Stimulated activated CD4-positive, alpha-beta T cell treated with anti-CD3 and anti-CD28 coated beads, Interleukin-12 subunit alpha, Interleukin-12 subunit beta, amount 100 ng/mL, for 4 hours (primary cell): ENCODE results near the gene MYF5.
"Not testable (repeated sequence)": the region's sequence is repeated elsewhere in the genome, so short reads cannot be mapped to it uniquely, and the experiment has no call there.

Source experiments
- DNase-seq: peaks from one replicate; pipeline ENCODE4 v3.0.0-alpha.2; 2020

Gene MYF5

DNA sequence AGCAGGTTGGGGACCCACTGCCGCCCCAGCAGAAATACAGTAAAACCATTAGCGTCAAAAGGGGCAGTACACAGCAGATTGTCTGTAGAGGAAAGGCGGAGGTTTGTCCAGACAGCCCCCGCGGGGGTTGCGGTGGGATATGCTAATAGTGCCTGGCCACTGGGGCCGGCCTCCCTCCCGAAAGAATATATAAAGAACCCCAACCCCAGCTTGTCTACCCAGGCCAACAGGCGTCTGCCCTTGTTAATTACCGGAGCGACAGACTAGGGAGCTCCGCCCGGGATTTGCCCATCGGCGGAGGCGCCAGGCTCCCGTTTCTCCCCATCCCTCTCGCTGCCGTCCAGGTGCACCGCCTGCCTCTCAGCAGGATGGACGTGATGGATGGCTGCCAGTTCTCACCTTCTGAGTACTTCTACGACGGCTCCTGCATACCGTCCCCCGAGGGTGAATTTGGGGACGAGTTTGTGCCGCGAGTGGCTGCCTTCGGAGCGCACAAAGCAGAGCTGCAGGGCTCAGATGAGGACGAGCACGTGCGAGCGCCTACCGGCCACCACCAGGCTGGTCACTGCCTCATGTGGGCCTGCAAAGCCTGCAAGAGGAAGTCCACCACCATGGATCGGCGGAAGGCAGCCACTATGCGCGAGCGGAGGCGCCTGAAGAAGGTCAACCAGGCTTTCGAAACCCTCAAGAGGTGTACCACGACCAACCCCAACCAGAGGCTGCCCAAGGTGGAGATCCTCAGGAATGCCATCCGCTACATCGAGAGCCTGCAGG lies at the start of gene MYF5:
MYF5 (plus strand) TSS at position 217 of the 774 bp plus-strand sequence; CDS start at position 369, 152 bp downstream.
- no peak for DNase-seq

DNA sequence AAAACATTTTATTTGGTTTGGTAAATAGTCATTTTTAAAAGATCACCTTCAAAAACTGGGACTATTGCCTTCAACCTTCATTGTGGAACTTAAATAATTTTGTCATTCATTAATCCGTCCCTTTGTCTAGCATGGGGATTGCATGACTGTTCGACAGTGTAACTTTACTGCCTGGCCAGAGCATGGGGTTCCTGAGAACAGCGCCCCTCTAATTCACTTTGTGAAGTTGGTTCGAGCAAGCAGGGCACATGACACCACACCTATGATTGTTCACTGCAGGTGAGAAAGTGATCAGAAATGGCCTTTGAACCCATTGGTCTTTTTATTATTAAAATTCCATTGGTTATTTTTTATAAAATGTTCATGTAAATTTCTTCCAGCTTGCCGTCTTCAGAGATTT lies 46.5 kb upstream of the MYF5 start:
- DNase-seq = no peak

DNA sequence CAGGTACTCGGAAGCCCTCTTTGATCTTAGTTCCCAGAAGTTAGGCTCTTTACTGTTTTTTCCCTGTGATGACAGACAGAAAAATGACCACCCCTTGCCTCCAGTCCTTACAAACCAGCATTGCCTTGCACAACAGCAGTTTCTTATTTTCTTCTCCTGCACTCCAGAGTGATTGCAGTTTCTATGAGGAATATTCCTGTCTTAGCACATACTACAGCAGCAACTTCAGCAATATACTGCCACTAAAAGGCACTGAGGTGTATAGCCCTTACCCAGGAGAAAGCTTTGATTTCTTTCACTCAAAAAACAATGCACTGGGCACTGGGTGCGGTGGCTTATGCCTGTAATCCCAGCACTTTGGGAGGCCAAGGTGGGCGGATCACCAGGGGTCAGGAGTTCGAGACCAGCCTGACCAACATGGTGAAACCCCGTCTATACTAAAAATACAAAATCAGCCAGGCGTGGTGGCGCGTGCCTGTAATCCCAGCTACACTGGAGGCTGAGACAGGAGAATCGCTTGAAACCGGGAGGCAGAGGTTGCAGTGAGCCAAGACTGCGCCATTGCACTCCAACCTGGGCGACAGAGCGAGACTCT lies 40.6 kb upstream of the MYF5 start:
- not testable (repeated sequence) for DNase-seq

DNA sequence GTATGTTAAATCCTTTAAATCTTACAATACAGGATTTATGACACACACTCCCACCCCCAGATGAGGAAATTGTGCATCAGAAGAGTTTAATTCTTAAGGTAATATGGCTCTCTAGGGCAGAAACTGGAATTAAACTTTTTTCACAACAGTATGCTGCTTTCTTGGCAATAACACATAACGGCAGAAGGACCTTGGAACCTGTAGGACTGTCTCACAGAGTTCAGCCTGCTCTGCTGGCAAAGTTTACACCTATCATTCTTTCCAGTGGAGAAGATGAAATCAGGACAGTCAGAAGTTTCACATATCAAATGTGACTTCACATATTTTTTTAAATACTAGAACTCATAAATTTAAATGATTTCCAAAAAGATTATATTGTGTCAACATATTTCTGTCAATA lies 39.9 kb upstream of the MYF5 start:
- DNase-seq = no peak

DNA sequence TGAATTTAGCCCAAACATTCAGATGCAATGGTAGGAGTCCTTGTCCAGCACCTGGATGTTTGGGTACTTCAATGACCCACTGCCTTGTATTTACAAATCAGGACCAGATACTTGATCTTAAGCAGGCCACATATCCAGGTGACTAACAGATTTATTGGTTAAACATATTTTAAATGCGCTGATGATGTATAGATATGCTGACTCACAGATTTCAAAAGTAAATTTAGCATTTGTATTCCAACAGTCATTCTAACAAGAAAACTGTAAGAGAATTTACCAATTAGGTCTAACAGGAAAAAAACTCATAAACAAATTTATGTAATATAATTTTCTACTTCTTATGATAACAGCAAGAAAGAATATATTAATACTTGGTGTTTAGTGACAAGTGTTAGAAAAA lies 38.7 kb upstream of the MYF5 start:
- DNase-seq = no peak

DNA sequence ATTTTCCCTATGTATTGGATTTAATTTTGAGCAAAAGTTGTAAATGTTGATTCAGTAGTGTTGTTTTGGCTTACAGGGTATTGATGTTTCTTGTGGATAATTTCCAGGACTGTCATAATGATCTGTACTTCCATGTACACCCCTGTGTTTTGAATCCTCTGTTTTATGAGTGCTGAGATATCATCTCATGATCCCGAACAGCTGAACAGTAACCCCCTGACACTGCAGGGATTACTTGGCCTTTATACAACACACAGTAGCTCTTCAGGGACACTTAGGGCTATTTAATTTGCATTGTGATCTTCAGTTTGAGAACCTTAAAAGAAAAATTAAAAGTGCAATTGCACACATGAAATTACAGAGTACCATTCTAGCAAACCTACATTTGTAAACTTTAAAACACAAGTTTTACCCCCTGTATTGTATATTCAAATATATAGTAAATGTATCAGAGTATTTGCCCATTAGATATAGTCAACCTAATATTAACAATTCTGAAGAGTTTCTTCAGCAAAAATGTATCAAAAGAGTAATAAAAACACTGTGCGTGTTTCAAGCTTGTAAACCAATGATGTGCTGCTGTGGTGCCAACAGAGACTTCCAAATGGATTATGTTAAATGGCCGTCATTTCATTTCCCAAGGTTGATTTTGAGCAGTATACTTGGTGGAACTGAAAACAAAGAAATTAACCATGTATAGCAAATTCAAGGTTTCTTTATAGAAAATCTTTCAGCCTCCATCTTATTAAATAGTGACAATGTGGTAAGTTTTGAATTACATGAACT lies 37.2 kb upstream of the MYF5 start:
- no peak for DNase-seq

DNA sequence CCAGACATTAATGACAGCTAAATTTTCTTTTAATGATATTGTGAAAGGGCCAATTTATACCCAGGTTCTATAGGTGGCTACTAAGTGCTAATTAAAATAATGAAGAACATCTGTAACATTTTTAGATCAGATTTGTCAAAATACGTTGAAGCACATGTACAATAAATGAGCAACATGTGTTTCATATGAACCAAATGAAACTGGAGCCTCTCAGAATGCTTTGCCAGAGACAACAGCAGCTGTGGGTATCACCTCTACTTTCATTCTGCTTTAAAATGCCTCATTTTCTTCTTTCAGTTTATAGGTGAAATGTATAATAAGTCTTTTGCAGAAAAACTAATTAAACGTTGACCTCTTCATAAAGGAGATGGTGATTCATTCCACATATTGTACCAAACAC lies 35.4 kb upstream of the MYF5 start:
- no peak for DNase-seq

DNA sequence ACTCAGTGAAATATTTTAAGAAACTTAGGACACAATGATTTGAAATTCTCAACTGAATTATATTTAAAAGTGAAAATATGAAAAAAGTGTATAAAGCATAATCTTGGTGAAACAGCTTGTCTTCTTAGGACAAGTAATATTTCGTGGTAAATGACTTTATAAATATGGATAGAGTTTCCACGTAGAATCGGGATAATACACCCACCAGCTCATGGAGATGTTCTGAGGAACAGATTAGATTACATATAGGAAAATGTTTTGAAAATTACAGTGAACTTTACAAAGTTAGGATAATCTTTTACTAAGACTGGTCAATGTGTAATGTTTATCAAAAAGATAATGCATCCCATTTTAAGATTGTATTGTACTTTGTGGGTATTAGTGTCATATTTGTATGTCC lies 34.9 kb upstream of the MYF5 start:
- DNase-seq = no peak

DNA sequence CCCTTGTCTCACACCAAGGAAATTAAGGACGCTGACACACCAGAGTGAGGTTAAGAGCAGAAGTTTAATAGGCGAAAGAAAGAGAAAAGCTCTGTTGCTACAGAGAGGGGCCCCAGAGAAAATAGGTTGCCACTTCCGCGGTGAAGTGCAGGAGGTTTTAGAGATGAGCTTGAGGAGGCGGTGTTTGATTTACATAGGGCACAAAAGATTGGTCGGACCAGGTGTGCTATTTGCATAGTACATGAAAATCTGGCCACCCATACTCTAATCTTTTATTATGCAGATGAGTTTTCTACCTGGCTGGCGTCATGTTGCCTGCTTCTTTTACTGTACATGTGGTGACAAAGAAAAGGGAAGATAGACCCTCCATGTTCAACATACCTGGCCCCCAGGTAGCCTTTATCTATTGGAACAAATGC lies 32.6 kb upstream of the MYF5 start:
- DNase-seq = no peak

DNA sequence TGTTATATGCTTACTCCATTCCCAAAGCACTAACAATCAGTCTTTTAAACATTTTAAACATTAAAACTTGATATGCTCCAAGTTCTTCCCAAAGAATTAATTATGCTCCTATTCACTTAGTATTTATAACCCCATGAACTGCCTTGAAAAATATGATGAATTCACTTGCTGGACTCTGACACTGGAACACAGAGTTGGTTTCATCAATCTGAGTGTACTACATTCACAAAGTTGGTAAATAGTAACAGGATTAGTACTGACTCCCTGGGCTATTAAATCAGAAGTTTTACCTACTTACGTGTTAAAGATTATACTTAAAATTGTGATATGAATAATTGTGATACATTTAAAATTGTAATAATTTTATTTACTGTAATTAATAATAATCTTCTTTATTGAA lies 26.6 kb upstream of the MYF5 start:
- no peak for DNase-seq

DNA sequence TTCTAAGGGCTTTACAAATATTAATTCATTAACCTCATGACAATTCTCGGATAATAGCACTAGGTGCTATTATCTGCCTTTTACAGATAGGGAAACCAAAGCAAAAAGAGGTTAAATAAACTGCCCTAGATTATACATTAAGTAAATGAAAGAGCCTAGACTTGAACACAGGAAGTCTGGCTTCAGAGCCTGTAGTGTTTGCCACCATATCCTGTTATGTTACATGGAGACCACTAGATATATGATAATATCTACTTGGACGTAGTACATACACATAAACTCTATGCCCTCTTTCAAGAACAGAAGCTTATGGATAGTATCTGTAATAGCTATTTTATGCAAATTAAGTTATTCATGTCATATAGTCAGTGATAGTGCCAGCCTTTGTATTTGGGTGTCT lies 26.2 kb upstream of the MYF5 start:
- DNase-seq = no peak

DNA sequence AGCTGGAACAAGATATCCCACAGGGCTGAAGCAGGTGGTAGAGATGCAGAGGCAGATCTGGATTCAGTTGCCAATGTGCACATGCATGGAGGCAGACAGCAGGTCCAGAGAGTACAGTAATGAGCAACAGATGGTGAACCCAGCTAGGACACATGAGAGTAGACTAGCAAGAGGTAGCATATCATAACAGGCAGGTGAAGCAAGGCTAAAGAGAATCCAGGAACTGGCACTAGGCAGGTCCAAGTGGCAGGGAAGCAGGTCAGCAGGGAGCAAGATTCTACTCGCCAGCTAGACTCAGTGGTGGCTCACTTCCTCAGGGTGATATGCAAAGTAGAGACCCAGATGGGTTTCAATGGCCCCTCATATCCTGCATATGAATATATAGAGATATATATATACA lies 24.6 kb upstream of the MYF5 start:
- no peak for DNase-seq

DNA sequence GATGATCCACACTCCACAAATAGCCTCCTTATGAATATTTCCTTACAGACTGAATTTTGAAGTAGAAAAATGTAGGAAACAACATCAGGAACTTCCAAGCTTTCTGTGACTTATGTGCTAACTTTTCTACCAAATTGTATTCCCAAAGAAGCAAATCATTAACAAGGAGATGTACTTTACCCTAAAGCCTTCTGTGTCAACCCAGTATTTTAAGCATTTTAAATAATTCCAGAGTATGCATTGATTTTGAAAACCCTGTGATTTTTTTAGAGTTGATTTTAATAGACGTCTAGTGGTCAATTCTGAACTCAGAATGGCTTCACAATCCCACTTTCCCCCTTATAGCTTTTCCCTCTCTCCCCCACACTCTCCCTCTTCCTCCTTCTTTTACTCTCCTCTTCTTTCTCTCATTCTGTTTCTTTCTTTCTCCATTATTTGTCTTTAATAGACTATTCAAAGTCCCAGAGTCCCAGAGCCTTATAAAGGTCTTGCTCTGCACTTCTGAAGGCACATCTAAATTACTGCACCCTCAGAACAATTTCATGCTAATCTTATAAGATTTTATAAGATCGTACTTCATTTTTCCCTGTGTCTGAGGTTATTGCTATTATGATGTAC lies 19.3 kb upstream of the MYF5 start:
- DNase-seq = no peak

DNA sequence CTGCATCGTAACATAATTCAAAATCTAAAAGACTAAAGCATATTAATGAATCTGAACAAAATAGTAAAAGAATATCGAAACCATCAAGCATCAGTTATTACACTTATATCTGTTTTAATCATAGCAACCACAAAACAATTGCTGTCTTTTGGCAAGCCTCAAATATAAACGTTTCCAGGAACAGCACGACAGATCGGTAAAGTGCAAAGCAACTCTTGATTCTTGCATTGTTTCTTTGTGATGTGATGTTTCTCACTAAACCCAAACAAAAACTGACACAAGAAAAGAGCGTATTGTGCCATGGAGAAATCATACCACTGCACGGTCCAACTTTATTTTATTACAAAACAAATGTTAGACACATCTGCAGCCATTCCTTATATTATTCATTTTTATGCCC lies 18.5 kb upstream of the MYF5 start:
- no peak for DNase-seq

DNA sequence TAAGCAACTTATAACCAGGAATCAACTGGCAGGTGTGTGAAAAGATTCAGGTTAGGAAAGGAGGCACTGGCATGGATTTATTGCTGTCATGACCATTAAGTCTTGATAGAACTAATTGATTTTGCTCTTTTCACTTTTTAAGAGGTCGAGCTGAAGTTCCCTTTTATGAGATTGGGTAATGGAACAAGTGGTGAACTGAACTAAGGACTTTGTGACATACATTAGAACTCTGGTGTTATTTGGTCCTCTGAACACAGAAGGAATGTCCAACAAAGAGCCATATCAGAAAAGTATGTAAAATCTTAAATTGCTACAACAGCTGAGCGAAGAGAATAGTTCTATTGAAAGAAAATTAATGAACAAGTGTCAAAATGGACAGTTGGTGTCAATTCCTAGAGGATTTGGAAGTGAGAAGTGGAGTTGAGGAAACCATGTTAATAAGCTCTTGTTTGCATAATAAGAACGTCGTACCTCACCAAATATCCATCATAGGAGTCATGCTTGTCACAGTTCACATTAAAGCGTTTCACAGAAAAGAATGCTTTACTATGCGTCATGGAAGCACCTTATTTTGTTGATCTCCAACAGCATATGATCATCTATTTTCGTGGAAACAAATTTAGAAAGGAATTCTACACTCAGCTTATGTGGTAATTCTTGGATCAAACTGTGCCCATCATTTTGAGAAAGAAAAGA lies 17.7 kb upstream of the MYF5 start:
- DNase-seq = no peak

DNA sequence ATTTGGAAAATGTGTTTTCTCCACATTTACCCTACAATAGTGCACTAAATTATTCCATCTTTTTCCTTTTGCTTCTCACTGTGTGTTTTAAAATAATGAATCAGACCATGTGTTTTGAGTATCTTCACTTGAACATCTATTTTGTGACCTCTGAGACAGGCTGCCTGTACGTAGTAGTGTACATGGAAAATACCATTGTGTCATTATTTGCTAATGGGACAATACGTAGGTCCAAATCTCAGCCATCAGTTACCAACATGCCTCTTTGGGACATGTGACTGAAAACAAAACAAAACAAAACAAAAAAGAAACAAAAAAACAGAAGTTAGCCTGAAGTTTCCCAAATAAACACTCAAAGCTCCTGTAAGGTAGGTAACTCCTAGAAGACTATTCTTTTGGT lies 16.4 kb upstream of the MYF5 start:
- DNase-seq = no peak

DNA sequence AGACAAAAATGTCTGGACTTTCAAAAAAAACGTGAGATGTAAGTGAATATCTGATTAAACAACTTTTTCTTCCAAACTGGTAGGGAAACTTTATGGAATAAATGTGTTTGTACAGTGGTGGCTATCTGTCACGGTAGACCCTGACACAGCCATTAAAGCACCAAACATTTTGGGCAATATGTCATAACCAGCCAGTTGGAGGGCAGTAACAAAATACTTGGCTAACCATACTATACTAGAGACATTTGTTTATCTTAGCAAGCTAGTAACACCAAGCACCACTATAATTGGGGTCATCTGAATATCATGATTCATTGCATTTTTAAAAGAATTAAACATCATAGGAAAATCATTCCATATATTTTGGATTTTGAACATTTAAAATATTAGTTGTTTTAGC lies 15.3 kb upstream of the MYF5 start:
- no peak for DNase-seq

DNA sequence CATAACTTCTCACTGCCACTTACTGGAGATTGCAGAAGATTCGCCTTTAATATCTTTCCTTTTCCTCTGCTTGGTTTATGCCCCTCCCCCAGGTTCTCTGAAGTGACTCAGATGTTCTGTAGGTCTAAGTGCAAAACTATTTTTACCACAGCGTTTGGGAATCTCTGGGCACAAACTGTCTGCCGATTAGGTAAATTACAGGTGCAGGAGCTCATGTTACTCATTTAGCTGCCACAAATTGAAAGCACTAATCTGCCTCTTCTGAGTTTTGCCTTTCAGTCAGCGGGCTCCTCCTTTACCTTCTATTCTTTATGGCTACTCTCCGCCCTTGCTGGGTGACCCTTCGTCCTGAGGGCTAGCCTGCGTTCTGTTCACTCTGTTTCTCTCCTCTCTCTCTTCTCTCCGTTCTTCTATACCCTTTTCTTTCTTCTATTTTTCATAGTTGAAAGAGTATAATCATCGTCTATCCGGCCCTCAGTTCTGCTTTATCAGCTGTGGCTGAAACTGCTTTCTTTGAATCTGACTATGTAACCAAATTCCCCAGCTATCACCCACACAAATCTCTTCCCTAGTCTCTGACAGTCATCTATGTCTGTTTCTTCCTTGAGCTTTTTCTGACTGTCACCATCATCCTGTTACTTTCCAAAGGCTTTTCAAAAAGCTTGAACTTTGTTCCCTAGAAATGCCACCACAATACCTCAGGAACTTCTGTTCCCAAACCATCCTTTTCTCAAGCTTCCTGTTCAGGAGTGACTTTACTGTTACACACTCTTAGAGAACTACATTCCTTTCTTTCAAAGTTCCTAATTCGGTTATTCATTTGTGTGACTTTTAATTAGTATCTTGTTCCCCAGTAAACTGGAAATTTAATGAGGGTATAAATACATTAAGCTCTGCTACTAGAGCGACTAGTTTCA lies 13.6 kb upstream of the MYF5 start:
- DNase-seq = no peak

DNA sequence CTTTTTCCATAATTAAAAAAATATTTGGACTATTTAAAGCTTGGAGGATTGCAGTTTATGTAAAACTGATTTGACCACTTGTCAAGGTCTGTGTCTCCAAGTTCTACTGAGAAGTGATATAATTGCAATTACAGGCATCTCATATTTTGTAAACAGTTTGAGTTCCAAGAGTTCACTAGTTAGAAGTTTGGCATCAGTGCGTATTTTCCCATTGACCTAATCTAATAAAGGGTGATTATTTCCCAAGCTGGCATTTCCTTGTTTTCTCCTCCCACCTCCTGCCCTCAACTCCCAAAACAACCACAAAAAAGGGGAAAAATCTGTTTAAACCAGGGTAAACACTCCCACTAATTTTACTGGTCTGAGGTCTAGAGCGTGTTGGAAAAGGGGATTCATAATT lies 12.3 kb upstream of the MYF5 start:
- DNase-seq = no peak

DNA sequence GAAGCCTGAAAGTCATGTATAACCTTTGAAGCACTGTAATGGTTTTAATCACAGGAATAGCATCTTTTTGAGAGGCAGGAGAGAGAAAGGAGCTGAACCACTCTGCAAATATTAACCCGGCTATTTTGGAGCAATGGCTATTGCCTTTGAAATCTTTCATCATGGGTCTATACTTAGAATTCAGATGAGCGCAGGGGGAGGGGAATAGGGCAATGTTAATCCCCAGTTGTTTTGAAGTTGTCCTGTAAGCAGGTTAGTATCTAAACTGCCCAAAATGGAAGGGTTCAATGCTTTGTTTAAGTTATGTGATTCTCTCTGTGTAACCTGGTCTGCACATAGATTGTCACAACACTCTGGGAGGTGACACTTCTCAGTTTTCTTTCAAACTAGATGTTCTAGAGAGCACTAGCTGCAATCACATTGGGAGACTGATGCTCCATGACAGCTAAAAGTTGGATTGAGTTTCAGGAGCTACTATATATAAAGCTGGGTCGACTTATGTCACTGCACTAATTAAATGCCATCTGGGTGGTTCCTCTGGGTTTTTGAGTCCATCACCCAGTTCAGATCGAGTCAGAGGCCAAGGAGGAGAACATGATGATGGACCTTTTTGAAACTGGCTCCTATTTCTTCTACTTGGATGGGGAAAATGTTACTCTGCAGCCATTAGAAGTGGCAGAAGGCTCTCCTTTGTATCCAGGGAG lies 9.4 kb upstream of the MYF5 start, which contains the start of gene MYF6:
MYF6 (plus strand) TSS at position 509 of the 704 bp plus-strand sequence; CDS start at position 595, 86 bp downstream.
- no peak for DNase-seq

DNA sequence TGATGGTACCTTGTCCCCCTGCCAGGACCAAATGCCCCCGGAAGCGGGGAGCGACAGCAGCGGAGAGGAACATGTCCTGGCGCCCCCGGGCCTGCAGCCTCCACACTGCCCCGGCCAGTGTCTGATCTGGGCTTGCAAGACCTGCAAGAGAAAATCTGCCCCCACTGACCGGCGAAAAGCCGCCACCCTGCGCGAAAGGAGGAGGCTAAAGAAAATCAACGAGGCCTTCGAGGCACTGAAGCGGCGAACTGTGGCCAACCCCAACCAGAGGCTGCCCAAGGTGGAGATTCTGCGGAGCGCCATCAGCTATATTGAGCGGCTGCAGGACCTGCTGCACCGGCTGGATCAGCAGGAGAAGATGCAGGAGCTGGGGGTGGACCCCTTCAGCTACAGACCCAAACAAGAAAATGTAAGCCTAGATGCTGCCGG lies 8.9 kb upstream of the MYF5 start:
- DNase-seq = no peak
